Mucosa of descending colon (tissue), 3 donors: ENCODE measurements around the gene ZC3H8. TPM values are rescaled to one million over a fixed set of nuclear protein-coding genes. Genes with fewer than 3 reads are reported as not detected.
"Not testable (repeated sequence)": the region's sequence is repeated elsewhere in the genome, so short reads cannot be mapped to it uniquely, and the experiment has no call there.

Source experiments
- ATAC-seq: fragments of 200-7000 bp; cut with Tn5 transposase; one replicate; pipeline ENCODE4 v1.9.1; 2020; ENCODE audit warnings: mild to moderate bottlenecking, moderate library complexity
- DNase-seq, 3 donors: peaks; one replicate each; pipeline ENCODE4 v3.0.0-alpha.2; 2020
- H3K36me3 ChIP-seq: fragments of 200-600 bp; one replicate; pipeline ENCODE4 v1.8.0; 2021; ENCODE audit warnings: low read depth, mild to moderate bottlenecking
- H3K4me1 ChIP-seq: fragments of 200-600 bp; one replicate; pipeline ENCODE4 v1.8.0; 2021; ENCODE audit warnings: low read depth, mild to moderate bottlenecking
- H3K4me3 ChIP-seq: fragments of 200-600 bp; one replicate; pipeline ENCODE4 v1.8.0; 2021; ENCODE audit warnings: mild to moderate bottlenecking
- H3K9me3 ChIP-seq: fragments of 200-600 bp; one replicate; pipeline ENCODE4 v1.8.0; 2021; ENCODE audit warnings: mild to moderate bottlenecking
- intact Hi-C, 2 donors: fragments of 100-400 bp; cut with DNase I in 1 of 2; cut with micrococcal nuclease in 1 of 2; formaldehyde crosslinking; loops; one replicate each; pipeline versions ENCODE4 v1.11.0 to v1.11.1; 2022; cut with DNase I, micrococcal nuclease
- total RNA-seq, 3 donors: library from RNA; stranded (reverse); fragmentation: NEBNext Ultra II Directional in 2 of 3; extraction: Animal tissue kit (Norgen Biotek cat#: 25700) in 2 of 3; gene quantifications; one replicate each; pipeline versions ENCODE4 v1.2.1 to v1.2.4, GENCODE V29; 2021 to 2023
- TF ChIP-seq, protein P1 (sequence below): fragments of 200-600 bp; IDR thresholded peaks from one replicate; pipeline ENCODE4 v1.8.0; 2022; ENCODE audit warnings: antibody characterized with exemption, mild to moderate bottlenecking
- donor health status: DM: no; HTN: no; CAD: no; lungs with moderate emphysema.
- donor health status: DM: no; HTN: no; CAD: no.
- donor health status: DM: no; HTN: yes; CAD: no.

The ZC3H8 gene
- total RNA-seq, 3 donors from 2014 or later, result 8.7 to 13.6 (median 9.6) TPM

DNA sequence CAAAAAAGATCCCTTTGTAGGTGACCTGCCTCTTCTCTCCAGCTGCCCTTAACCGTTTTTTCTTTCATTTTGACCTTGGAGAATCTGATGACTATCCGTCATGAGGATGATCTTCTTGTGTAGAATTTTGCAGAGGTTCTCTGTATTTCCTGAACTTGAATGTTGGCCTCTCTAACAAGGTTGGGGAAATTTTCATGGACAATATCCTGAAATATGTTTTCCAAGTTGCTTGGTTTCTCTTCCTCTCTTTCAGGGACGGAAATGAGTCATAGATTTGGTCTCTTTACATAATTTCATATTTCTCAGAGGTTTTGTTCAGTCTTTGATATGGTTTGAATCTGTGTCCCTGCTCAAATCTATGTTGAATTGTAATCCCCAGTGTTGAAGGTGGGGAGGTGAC lies 34.0 kb downstream of the ZC3H8 start:
- Histone ChIP-seq H3K36me3 (no peaks in the 10 kb centered on the region), H3K9me3 (peaks cover 9% of the 10 kb centered on the region), H3K4me1 (no peaks in the 10 kb centered on the region), H3K4me3 (no peak overlapping the region)
- intact Hi-C loops, result no loop called here
- no peak for ATAC-seq
- TF ChIP-seq, protein P1, sequence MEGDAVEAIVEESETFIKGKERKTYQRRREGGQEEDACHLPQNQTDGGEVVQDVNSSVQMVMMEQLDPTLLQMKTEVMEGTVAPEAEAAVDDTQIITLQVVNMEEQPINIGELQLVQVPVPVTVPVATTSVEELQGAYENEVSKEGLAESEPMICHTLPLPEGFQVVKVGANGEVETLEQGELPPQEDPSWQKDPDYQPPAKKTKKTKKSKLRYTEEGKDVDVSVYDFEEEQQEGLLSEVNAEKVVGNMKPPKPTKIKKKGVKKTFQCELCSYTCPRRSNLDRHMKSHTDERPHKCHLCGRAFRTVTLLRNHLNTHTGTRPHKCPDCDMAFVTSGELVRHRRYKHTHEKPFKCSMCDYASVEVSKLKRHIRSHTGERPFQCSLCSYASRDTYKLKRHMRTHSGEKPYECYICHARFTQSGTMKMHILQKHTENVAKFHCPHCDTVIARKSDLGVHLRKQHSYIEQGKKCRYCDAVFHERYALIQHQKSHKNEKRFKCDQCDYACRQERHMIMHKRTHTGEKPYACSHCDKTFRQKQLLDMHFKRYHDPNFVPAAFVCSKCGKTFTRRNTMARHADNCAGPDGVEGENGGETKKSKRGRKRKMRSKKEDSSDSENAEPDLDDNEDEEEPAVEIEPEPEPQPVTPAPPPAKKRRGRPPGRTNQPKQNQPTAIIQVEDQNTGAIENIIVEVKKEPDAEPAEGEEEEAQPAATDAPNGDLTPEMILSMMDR, result no peak
- no peak for DNase-seq

DNA sequence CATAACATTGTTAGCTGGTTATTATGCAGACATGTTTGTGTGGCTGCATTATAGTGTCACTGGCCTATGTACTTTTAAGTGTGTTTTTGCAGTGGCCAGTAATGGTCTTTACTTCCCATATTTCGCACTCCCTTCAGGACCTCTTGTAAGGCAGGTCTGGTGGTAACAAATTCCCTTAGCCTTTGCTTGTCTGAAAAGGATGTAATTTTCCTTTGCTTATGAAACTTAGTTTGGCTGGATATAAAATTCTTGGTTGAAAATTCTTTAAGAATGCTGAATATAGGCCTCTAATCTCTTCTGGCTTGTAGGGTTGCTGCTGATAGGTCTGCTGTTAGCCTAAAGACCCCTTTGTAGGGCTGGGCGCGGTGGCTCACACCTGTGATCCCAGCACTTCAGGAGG lies 34.7 kb downstream of the ZC3H8 start:
- intact Hi-C loops, result no loop called here
- DNase-seq, result no peak
- Histone ChIP-seq H3K9me3 (peaks cover 9% of the 10 kb centered on the region), H3K36me3 (no peaks in the 10 kb centered on the region), H3K4me1 (no peaks in the 10 kb centered on the region), H3K4me3 (no peak overlapping the region)
- no peak for ATAC-seq
- TF ChIP-seq, protein P1, result no peak

DNA sequence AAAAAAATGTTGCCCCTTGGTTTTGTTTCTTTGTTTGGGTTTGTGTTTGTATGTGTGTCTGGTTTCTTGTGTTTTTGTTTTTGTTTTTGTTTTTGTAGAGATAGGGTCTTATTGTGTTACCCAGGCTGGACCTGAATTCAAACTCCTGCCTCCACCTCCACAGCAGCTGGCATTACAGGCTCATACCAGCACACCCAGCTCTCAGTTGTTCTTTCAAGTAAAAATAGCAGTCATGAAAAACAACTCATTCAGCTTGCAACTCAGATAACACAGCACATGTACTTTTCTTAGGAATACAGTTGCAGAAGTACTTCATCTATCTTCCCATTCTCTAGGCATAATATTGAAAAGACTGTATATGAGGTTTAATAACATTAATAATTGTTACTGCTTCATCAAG lies 37.0 kb downstream of the ZC3H8 start:
- Histone ChIP-seq H3K9me3 (peaks cover 9% of the 10 kb centered on the region), H3K4me3 (no peak overlapping the region), H3K4me1 (no peaks in the 10 kb centered on the region), H3K36me3 (no peaks in the 10 kb centered on the region)
- no peak for DNase-seq
- no peak for ATAC-seq
- intact Hi-C loops, result no loop called here
- TF ChIP-seq, protein P1, result no peak

DNA sequence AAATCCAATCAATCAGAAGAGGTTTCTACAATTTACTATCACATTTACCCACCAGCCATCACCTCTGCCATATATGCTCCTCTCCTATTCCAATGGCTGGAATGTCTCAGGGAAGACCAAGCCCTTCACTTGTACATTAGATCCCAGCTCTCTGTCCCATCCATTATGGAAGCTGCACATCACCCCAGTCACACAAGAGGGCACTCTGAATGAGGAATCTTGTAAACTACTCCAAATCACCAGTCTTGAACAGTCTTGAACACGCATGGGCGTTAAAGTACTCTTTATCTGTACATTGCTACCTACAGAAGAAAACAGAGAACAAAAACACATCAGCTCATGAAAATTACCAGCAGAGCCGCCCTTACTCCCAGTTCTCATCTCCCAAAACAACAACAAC lies 38.7 kb downstream of the ZC3H8 start:
- ATAC-seq, result no peak
- TF ChIP-seq, protein P1, result no peak
- intact Hi-C loops, result no loop called here
- DNase-seq, result no peak
- Histone ChIP-seq H3K9me3 (peaks cover 9% of the 10 kb centered on the region), H3K4me1 (no peaks in the 10 kb centered on the region), H3K36me3 (no peaks in the 10 kb centered on the region), H3K4me3 (no peak overlapping the region)

DNA sequence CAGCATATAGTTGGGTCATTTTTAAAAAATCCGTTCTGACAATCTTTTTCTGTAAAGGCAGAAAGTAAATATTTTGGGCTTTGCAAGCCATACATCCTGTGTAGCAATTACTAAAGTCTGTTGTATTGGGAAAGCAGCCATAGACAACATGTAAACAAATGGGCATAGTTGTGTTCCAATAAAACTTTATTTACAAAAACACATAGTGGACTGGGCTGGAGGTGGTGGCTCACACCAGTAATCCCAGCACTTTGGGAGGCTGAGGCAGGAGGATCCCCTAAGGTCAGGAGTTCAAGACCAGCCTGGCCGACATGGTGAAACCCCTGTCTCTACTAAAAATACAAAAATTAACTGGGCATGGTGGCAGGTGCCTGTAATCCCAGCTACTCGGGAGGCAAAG lies 46.9 kb downstream of the ZC3H8 start:
- H3K4me3 ChIP-seq, ATAC-seq, H3K4me1 ChIP-seq, DNase-seq, intact Hi-C loops, H3K36me3 ChIP-seq: not testable (repeated sequence)
- H3K9me3 ChIP-seq, result peaks cover 24% of the 10 kb centered on the region

DNA sequence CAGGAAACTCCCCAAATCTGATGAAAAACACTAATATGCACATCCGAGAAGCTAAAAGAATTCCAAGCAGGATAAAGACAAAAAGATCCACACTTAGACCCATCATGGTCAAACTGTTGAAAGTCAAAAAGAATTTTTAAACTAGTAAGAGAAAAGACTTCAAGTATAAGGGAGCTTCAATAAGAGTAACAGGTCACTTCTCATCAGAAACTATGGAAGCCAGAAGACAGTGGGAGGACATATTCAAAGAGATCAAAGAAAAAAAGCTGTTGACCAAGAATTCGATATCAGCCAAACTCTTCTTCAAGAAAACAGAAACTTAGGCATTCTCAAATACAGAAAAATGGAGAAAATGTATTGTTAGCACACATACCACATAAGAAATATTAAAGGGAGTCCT lies 50.4 kb downstream of the ZC3H8 start:
- intact Hi-C loops, result no loop called here
- no peak overlapping the region for H3K4me3 ChIP-seq
- TF ChIP-seq, protein P1, result no peak
- DNase-seq, result no peak
- H3K4me1 ChIP-seq, result no peaks in the 10 kb centered on the region
- ATAC-seq, result no peak
- H3K9me3 ChIP-seq, result peaks cover 26% of the 10 kb centered on the region
- no peaks in the 10 kb centered on the region for H3K36me3 ChIP-seq
